GM12878 (cell line): ENCODE results near the gene MTFR1L. TPM values are rescaled to one million over a fixed set of nuclear protein-coding genes. Genes with fewer than 3 reads are reported as not detected.

ENCODE experiments used
- ATAC-seq: fragments of 200-7000 bp; cut with Tn5 transposase; 3 replicates; pipeline ENCODE4 v1.9.1; 2020; ENCODE audit warnings: mild to moderate bottlenecking, moderate library complexity
- BruUV-seq: library from RNA; stranded (reverse); fragments of 400-500 nt; replicated peaks from 2 replicates; lab custom pipeline; 2021; lab: Mats Ljungman, UMichigan
- CTCF ChIA-PET: fragments of 300-600 bp; sonication (Branson Sonifier 250); formaldehyde crosslinking; extraction: SDS; loops from one replicate; lab custom pipeline; 2021; ENCODE audit warnings: inconsistent platforms; lab: Yijun Ruan, JAX
- POLR2A ChIA-PET: fragments of 350-600 bp; formaldehyde crosslinking; extraction: SDS; loops from one replicate; lab custom pipeline; 2021; ENCODE audit warnings: inconsistent platforms; lab: Charles Lee
- RAD21 ChIA-PET: fragments of 300-600 bp; sonication (Branson Sonifier 250); formaldehyde crosslinking; loops from one replicate; lab custom pipeline; 2023; ENCODE audit warnings: antibody characterized with exemption; ENCODE audit not compliant: unreplicated experiment; lab: Charles Lee
- SMC1A ChIA-PET: fragments of 300-600 bp; sonication (Branson Sonifier 250); formaldehyde crosslinking; loops from one replicate; lab custom pipeline; 2023; ENCODE audit not compliant: unreplicated experiment, uncharacterized antibody; lab: Charles Lee
- DNase-seq: peaks from one replicate; pipeline ENCODE4 v3.0.0-alpha.2; 2011; ENCODE audit warnings: low read depth, low spot score
- FAIRE-seq: peaks from 3 replicates; lab custom pipeline; 2011; peaks lifted over from hg19 to GRCh38; lab: Jason Lieb, UNC
- H2AFZ ChIP-seq: 2 replicates; pipeline ENCODE4 v1.6.0; 2011; ENCODE audit warnings: low read depth, low read length, control low read depth; ENCODE audit not compliant: control insufficient read depth
- H3K27ac ChIP-seq: 2 replicates; pipeline ENCODE4 v1.5.1; 2011; ENCODE audit warnings: control low read depth; ENCODE audit not compliant: control insufficient read depth, insufficient read depth
- H3K27me3 ChIP-seq, 2 experiments: replicated peaks in 1 of 2; 2 replicates each; pipeline versions ENCODE4 v1.6.0 to v1.6.1; 2011; ENCODE audit warnings: low read length in 1 of 2; ENCODE audit not compliant: control insufficient read depth in 2 of 2, insufficient read depth in 2 of 2
- H3K36me3 ChIP-seq, 2 experiments: 2 replicates each; pipeline ENCODE4 v1.5.1; 2011; ENCODE audit warnings: low read length in 1 of 2; ENCODE audit not compliant: control insufficient read depth in 2 of 2, insufficient read depth in 2 of 2
- H3K4me1 ChIP-seq: 2 replicates; pipeline ENCODE4 v1.6.1; 2011; ENCODE audit warnings: mild to moderate bottlenecking, low read length, moderate library complexity, mixed read lengths; ENCODE audit not compliant: control insufficient read depth, insufficient read depth
- H3K4me2 ChIP-seq: 2 replicates; pipeline ENCODE4 v1.6.0; 2011; ENCODE audit warnings: control low read depth; ENCODE audit not compliant: control insufficient read depth, insufficient read depth
- H3K4me3 ChIP-seq: fragments of 200-600 bp; sonication (generic); 2 replicates; pipeline ENCODE4 v1.5.1; 2016
- H3K79me2 ChIP-seq: 2 replicates; pipeline ENCODE4 v1.6.0; 2011; ENCODE audit warnings: low read length; ENCODE audit not compliant: control insufficient read depth, insufficient read depth
- H3K9ac ChIP-seq: 2 replicates; pipeline ENCODE4 v1.8.0; 2011; ENCODE audit warnings: low read length, control low read depth, mixed read lengths; ENCODE audit not compliant: control insufficient read depth, insufficient read depth
- H3K9me3 ChIP-seq: replicated peaks from 3 replicates; pipeline ENCODE4 v1.5.1; 2011; ENCODE audit warnings: mild to moderate bottlenecking, low read length; ENCODE audit not compliant: control insufficient read depth, insufficient read depth
- H4K20me1 ChIP-seq: 2 replicates; pipeline ENCODE4 v1.6.0; 2011; ENCODE audit not compliant: control insufficient read depth, insufficient read depth
- ATF7 ChIP-seq: fragments of 450-650 bp; IDR thresholded peaks from 2 replicates; pipeline ENCODE4 v1.6.1; 2016; ENCODE audit warnings: low read depth, mild to moderate bottlenecking
- BRCA1 ChIP-seq: IDR thresholded peaks from 2 replicates; pipeline ENCODE4 v1.6.1; 2011; ENCODE audit warnings: low read depth, low read length, improper control_type of control experiment
- CHD2 ChIP-seq: IDR thresholded peaks from 2 replicates; pipeline ENCODE4 v1.6.1; 2011; ENCODE audit warnings: low read depth, low read length, improper control_type of control experiment, borderline replicate concordance
- CREM ChIP-seq: IDR thresholded peaks from 2 replicates; pipeline ENCODE4 v1.6.1; 2014; ENCODE audit warnings: antibody characterized with exemption, low read depth
- GATAD2B ChIP-seq: fragments of 450-650 bp; conservative IDR thresholded peaks from 2 replicates; pipeline ENCODE4 v1.6.1; 2017; ENCODE audit warnings: low read depth, mild to moderate bottlenecking, moderate library complexity
- HDAC6 ChIP-seq: fragments of 200-600 bp; sonication (generic); IDR thresholded peaks from one replicate; pipeline ENCODE4 v1.8.0; 2017; ENCODE audit warnings: antibody characterized with exemption; ENCODE audit not compliant: unreplicated experiment
- PML ChIP-seq: IDR thresholded peaks from 2 replicates; pipeline ENCODE4 v1.6.1; 2012; ENCODE audit warnings: low read length, inconsistent platforms
- SMAD5 ChIP-seq: IDR thresholded peaks from 2 replicates; pipeline ENCODE4 v1.6.1; 2016; ENCODE audit warnings: antibody characterized with exemption, low read depth
- ZZZ3 ChIP-seq: IDR thresholded peaks from 2 replicates; pipeline ENCODE4 v1.6.1; 2011; ENCODE audit warnings: low read depth; ENCODE audit not compliant: control insufficient read depth, insufficient read length
- WGBS: methylation state at CpG from one replicate; pipeline ENCODE4 v1.1.6; 2016; ENCODE audit warnings: low lambda C conversion rate; ENCODE audit not compliant: insufficient replicate concordance, insufficient coverage; ENCODE audit errors: missing lambda C conversion rate; 5-methylcytosine and 5-hydroxymethylcytosine counted together
- in situ Hi-C: fragments of 300-500 bp; cut with MboI; formaldehyde crosslinking; loops from 9 replicates; pipeline ENCODE4 v1.14.3; 2018; ENCODE audit warnings: mixed read lengths
- intact Hi-C: fragments of 100-400 bp; cut with micrococcal nuclease; formaldehyde crosslinking; loops from one replicate; pipeline ENCODE4 v1.14.2; 2022; ENCODE audit not compliant: unreplicated experiment
- polyA plus RNA-seq, 11 experiments: library from polyadenylated mRNA; depleted of rRNA in 4 of 11; unstranded in 6 of 11; stranded (reverse) in 5 of 11; fragments of >200 nt; fragmentation: Nextera tagmentation in 4 of 11; fragmentation: Illumina TruSeq in 1 of 11; extraction: Ambion mirVana in 4 of 11; extraction: Trizol in 1 of 11; gene quantifications; 1 replicate in 1 of 11; 2 replicates in 10 of 11; pipeline versions ENCODE4 v1.2.1 to v1.2.3, GENCODE V29; 2011 to 2016; ENCODE audit warnings: inconsistent platforms in 2 of 11, missing spikeins in 2 of 11, low read depth in 1 of 11
- total RNA-seq, 4 experiments: library from RNA; depleted of rRNA in 3 of 4; stranded (reverse); fragments of >200 nt in 3 of 4; fragmentation: Illumina TruSeq in 1 of 4; extraction: Trizol in 1 of 4; gene quantifications; 2 replicates each; pipeline versions ENCODE4 v1.2.1 to v1.2.3, GENCODE V29; 2013 to 2021
- TF ChIP-seq, protein P1 (sequence below): IDR thresholded peaks from 2 replicates; pipeline ENCODE4 v1.6.1; 2012; ENCODE audit warnings: low read length, inconsistent platforms
- TF ChIP-seq, protein P2 (sequence below): fragments of 450-650 bp; formaldehyde crosslinking; IDR thresholded peaks from 2 replicates; pipeline ENCODE4 v1.4.0; 2020; ENCODE audit warnings: mild to moderate bottlenecking, moderate library complexity
- TF ChIP-seq, protein P3 (sequence below): fragments of 450-650 bp; IDR thresholded peaks from 2 replicates; pipeline ENCODE4 v1.6.1; 2017; ENCODE audit warnings: mild to moderate bottlenecking, low read depth, inconsistent platforms; ENCODE audit not compliant: poor library complexity, severe bottlenecking

Gene MTFR1L
- total and polyA plus RNA-seq, 10 of the 15 experiments (the other 5 are each of a cell fraction or from before 2014, with no cell fraction given): 16.9 to 44.2 (median 30.3) TPM

DNA sequence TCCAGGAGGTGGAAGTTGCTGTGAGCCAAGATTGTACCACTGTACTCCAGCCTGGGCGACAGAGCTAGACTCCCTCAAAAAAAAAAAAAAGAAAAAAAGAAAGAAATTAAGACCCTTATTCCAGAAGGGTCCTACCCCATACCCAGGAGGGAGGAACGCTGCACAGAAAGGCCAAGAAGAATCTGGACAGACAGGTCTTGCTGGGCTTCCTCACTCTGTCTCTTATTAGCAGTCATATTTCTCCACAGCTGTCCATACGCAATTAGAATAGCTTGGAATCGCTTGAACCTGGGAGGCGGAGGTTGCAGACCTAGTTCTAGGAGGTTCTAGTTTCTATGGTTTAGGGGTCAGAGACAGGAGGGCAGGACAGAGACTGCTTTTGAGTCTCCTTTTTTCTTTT is 58.9 kb downstream of the MTFR1L start:
- Histone ChIP-seq H4K20me1 (no peaks in the 10 kb centered on the region), H3K9me3 (no peaks in the 10 kb centered on the region), H3K36me3 (no peaks in the 10 kb centered on the region), H2AFZ (no peak overlapping the region), H3K27ac (no peak overlapping the region), H3K79me2 (peaks cover 9% of the 10 kb centered on the region), H3K4me3 (no peak overlapping the region), H3K4me2 (no peak overlapping the region), H3K9ac (no peak overlapping the region), H3K27me3 (no peaks in the 10 kb centered on the region; a peak in 1 of 4 replicates), H3K4me1 (peaks cover 7% of the 10 kb centered on the region)
- ChIA-PET SMC1A (interaction anchor here (0.6 to 1.6 kb wide), 4 partner anchors 15 to 118 kb away, joined by 3 to 5 read pairs (median 4); no protein-coding TSS in a partner anchor), POLR2A (no interaction called here), RAD21 (no interaction called here), CTCF (interaction anchor here (0.6 to 1.0 kb wide), 3 partner anchors 16 to 115 kb away, joined by 3 to 5 read pairs (median 3); no protein-coding TSS in a partner anchor)
- intact Hi-C loops (no loop called here), in situ Hi-C loops (no loop called here)
- ATAC-seq (no peak), FAIRE-seq (no peak), DNase-seq (no peak)
- TF ChIP-seq CREM (no peak), HDAC6 (no peak), ATF7 (no peak), CHD2 (no peak), GATAD2B (no peak), SMAD5 (no peak), PML (no peak), ZZZ3 (no peak), BRCA1 (no peak)
- TF ChIP-seq, protein P1, sequence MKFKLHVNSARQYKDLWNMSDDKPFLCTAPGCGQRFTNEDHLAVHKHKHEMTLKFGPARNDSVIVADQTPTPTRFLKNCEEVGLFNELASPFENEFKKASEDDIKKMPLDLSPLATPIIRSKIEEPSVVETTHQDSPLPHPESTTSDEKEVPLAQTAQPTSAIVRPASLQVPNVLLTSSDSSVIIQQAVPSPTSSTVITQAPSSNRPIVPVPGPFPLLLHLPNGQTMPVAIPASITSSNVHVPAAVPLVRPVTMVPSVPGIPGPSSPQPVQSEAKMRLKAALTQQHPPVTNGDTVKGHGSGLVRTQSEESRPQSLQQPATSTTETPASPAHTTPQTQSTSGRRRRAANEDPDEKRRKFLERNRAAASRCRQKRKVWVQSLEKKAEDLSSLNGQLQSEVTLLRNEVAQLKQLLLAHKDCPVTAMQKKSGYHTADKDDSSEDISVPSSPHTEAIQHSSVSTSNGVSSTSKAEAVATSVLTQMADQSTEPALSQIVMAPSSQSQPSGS: no peak
- TF ChIP-seq, protein P2, sequence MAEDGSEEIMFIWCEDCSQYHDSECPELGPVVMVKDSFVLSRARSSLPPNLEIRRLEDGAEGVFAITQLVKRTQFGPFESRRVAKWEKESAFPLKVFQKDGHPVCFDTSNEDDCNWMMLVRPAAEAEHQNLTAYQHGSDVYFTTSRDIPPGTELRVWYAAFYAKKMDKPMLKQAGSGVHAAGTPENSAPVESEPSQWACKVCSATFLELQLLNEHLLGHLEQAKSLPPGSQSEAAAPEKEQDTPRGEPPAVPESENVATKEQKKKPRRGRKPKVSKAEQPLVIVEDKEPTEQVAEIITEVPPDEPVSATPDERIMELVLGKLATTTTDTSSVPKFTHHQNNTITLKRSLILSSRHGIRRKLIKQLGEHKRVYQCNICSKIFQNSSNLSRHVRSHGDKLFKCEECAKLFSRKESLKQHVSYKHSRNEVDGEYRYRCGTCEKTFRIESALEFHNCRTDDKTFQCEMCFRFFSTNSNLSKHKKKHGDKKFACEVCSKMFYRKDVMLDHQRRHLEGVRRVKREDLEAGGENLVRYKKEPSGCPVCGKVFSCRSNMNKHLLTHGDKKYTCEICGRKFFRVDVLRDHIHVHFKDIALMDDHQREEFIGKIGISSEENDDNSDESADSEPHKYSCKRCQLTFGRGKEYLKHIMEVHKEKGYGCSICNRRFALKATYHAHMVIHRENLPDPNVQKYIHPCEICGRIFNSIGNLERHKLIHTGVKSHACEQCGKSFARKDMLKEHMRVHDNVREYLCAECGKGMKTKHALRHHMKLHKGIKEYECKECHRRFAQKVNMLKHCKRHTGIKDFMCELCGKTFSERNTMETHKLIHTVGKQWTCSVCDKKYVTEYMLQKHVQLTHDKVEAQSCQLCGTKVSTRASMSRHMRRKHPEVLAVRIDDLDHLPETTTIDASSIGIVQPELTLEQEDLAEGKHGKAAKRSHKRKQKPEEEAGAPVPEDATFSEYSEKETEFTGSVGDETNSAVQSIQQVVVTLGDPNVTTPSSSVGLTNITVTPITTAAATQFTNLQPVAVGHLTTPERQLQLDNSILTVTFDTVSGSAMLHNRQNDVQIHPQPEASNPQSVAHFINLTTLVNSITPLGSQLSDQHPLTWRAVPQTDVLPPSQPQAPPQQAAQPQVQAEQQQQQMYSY (CRISPR knock-in tag): no peak
- TF ChIP-seq, protein P3, sequence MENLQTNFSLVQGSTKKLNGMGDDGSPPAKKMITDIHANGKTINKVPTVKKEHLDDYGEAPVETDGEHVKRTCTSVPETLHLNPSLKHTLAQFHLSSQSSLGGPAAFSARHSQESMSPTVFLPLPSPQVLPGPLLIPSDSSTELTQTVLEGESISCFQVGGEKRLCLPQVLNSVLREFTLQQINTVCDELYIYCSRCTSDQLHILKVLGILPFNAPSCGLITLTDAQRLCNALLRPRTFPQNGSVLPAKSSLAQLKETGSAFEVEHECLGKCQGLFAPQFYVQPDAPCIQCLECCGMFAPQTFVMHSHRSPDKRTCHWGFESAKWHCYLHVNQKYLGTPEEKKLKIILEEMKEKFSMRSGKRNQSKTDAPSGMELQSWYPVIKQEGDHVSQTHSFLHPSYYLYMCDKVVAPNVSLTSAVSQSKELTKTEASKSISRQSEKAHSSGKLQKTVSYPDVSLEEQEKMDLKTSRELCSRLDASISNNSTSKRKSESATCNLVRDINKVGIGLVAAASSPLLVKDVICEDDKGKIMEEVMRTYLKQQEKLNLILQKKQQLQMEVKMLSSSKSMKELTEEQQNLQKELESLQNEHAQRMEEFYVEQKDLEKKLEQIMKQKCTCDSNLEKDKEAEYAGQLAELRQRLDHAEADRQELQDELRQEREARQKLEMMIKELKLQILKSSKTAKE: no peak
- 84% methylated on average over 4 of the region's 5 CpGs for WGBS
- no TSS peak for BruUV-seq
